Measurements from ENCODE around the gene THAP7. TPM values are rescaled to one million over a fixed set of nuclear protein-coding genes. Genes with fewer than 3 reads are reported as not detected.
A peak's percentile ranks its signal among the peaks of the same experiment; 100 is the strongest.

Gene THAP7
- total RNA-seq, 1 experiment from 2014 or later: 23.5 TPM

- ChIA-PET POLR2A (no interaction called here), CTCF (no interaction called here)
- H3K27ac ChIP-seq (ENCODE audit: low read length): peak overlapping the region; percentile 87
- BruUV-seq (replicated peaks): no TSS peak
- intact Hi-C loops (cut with micrococcal nuclease; ENCODE audit: unreplicated experiment) (no loop called here), in situ Hi-C loops (cut with HindIII; ENCODE audit: low pct_unique_long_range_greater_than_20kb, low sequenced_read_pairs) (no loop called here)
- ATAC-seq: no peak
- no peaks in the 10 kb centered on the region for H3K9me3 ChIP-seq (ENCODE audit: control insufficient read depth, insufficient read depth, low read depth, low read length)
- H3K36me3 ChIP-seq (ENCODE audit: control insufficient read depth, insufficient read depth, low read length): no peaks in the 10 kb centered on the region; the same call in 1 of the 2 replicates
- peak overlapping the region; percentile 68 to 80 for H3K4me3 ChIP-seq (ENCODE audit: low read depth in 2 of 2, low read length in 2 of 2)
- H3K4me1 ChIP-seq (ENCODE audit: control insufficient read depth, insufficient read depth, low read length): 0 out of 2 replicates have a peak, but pooled peaks cover 3% of the 10 kb centered on the region
- no peak for TF ChIP-seq SIN3A (IDR thresholded peaks at IDR 0.05; ENCODE audit: borderline replicate concordance, insufficient read depth, low read depth, low read length)
- no peak for TF ChIP-seq REST (IDR thresholded peaks at IDR 0.05; ENCODE audit: insufficient read depth in 1 of 2, low read depth in 2 of 2, low read length in 1 of 2)
- no peak for TF ChIP-seq TCF7L2 (IDR thresholded peaks at IDR 0.05; ENCODE audit: low read depth, low read length)
- no peak for TF ChIP-seq CTCF (IDR thresholded peaks at IDR 0.05)
- TF ChIP-seq POLR2AphosphoS5 (IDR thresholded peaks at IDR 0.05; ENCODE audit: low read depth, low read length): no peak
- DNase-seq (ENCODE audit: low read depth, low spot score): no peak
- H3K27me3 ChIP-seq (ENCODE audit: control insufficient read depth, insufficient read depth, low read length): no peaks in the 10 kb centered on the region
Observed at GRCh38 chr22:20983081-20983771, 18.7 kb downstream of the THAP7 start.

- peak; percentile 53; the same call in 1 of the 2 replicates for ATAC-seq
- no TSS peak for BruUV-seq (replicated peaks)
- POLR2A ChIA-PET: no interaction called here
Observed at GRCh38 chr22:20982563-20982882, 19.4 kb downstream of the THAP7 start.

More at GRCh38 chr22:20982563-20982882, 19.4 kb downstream of the THAP7 start:
- Histone ChIP-seq H3K27me3 (ENCODE audit: control insufficient read depth, insufficient read depth, low read length) (no peaks in the 10 kb centered on the region), H3K4me3 (ENCODE audit: low read depth in 2 of 2, low read length in 2 of 2) (peak overlapping the region; percentile 68 to 80), H3K27ac (ENCODE audit: low read length) (peak overlapping the region; percentile 87), H3K9me3 (ENCODE audit: control insufficient read depth, insufficient read depth, low read depth, low read length) (no peaks in the 10 kb centered on the region), H3K36me3 (ENCODE audit: control insufficient read depth, insufficient read depth, low read length) (no peaks in the 10 kb centered on the region; the same call in 1 of the 2 replicates), H3K4me1 (ENCODE audit: control insufficient read depth, insufficient read depth, low read length) (0 out of 2 replicates have a peak, but pooled peaks cover 3% of the 10 kb centered on the region)
- no peak for TF ChIP-seq TCF7L2 (IDR thresholded peaks at IDR 0.05; ENCODE audit: low read depth, low read length)
- TF ChIP-seq CTCF (IDR thresholded peaks at IDR 0.05): no peak
- TF ChIP-seq SIN3A (IDR thresholded peaks at IDR 0.05; ENCODE audit: borderline replicate concordance, insufficient read depth, low read depth, low read length): no peak
- no peak for TF ChIP-seq POLR2AphosphoS5 (IDR thresholded peaks at IDR 0.05; ENCODE audit: low read depth, low read length)
- TF ChIP-seq REST (IDR thresholded peaks at IDR 0.05; ENCODE audit: insufficient read depth in 1 of 2, low read depth in 2 of 2, low read length in 1 of 2): no peak
- no peak for DNase-seq (ENCODE audit: low read depth, low spot score)
- in situ Hi-C loops (cut with HindIII; ENCODE audit: low pct_unique_long_range_greater_than_20kb, low sequenced_read_pairs) (no loop called here), intact Hi-C loops (cut with micrococcal nuclease; ENCODE audit: unreplicated experiment) (no loop called here)
- CTCF ChIA-PET: no interaction called here

All from Panc1 (cell line).